Mucosa of descending colon (tissue), 3 donors: ENCODE data around the gene HSD17B2. TPM values are rescaled to one million over a fixed set of nuclear protein-coding genes. Genes with fewer than 3 reads are reported as not detected.

Source experiments
- ATAC-seq: fragments of 200-7000 bp; cut with Tn5 transposase; one replicate; pipeline ENCODE4 v1.9.1; 2020; ENCODE audit warnings: mild to moderate bottlenecking, moderate library complexity
- DNase-seq, 3 donors: peaks; one replicate each; pipeline ENCODE4 v3.0.0-alpha.2; 2020
- H3K36me3 ChIP-seq: fragments of 200-600 bp; one replicate; pipeline ENCODE4 v1.8.0; 2021; ENCODE audit warnings: low read depth, mild to moderate bottlenecking
- H3K4me1 ChIP-seq: fragments of 200-600 bp; one replicate; pipeline ENCODE4 v1.8.0; 2021; ENCODE audit warnings: low read depth, mild to moderate bottlenecking
- H3K4me3 ChIP-seq: fragments of 200-600 bp; one replicate; pipeline ENCODE4 v1.8.0; 2021; ENCODE audit warnings: mild to moderate bottlenecking
- H3K9me3 ChIP-seq: fragments of 200-600 bp; one replicate; pipeline ENCODE4 v1.8.0; 2021; ENCODE audit warnings: mild to moderate bottlenecking
- CTCF ChIP-seq: fragments of 200-600 bp; IDR thresholded peaks from one replicate; pipeline ENCODE4 v1.8.0; 2022; ENCODE audit warnings: antibody characterized with exemption, mild to moderate bottlenecking
- intact Hi-C, 2 donors: fragments of 100-400 bp; cut with DNase I in 1 of 2; cut with micrococcal nuclease in 1 of 2; formaldehyde crosslinking; loops; one replicate each; pipeline versions ENCODE4 v1.11.0 to v1.11.1; 2022; cut with DNase I, micrococcal nuclease
- total RNA-seq, 3 donors: library from RNA; stranded (reverse); fragmentation: NEBNext Ultra II Directional in 2 of 3; extraction: Animal tissue kit (Norgen Biotek cat#: 25700) in 2 of 3; gene quantifications; one replicate each; pipeline versions ENCODE4 v1.2.1 to v1.2.4, GENCODE V29; 2021 to 2023
- donor health status: DM: no; HTN: no; CAD: no; lungs with moderate emphysema.
- donor health status: DM: no; HTN: no; CAD: no.
- donor health status: DM: no; HTN: yes; CAD: no.

HSD17B2 gene
- total RNA-seq, 3 donors from 2014 or later: 38.6 to 211 (median 45.5) TPM

GRCh38 chr16:82061861-82062525 lies 26.9 kb downstream of the HSD17B2 start:
- Histone ChIP-seq H3K4me3 (no peak overlapping the region), H3K36me3 (no peaks in the 10 kb centered on the region), H3K4me1 (peaks cover 21% of the 10 kb centered on the region), H3K9me3 (no peaks in the 10 kb centered on the region)
- intact Hi-C loops: no loop called here
- ATAC-seq (no peak), DNase-seq (no peak)
- TF ChIP-seq CTCF: peak; percentile 18

GRCh38 chr16:82062645-82063058 lies 27.6 kb downstream of the HSD17B2 start:
- intact Hi-C loops: no loop called here
- Histone ChIP-seq H3K4me3 (no peak overlapping the region), H3K9me3 (no peaks in the 10 kb centered on the region), H3K36me3 (no peaks in the 10 kb centered on the region), H3K4me1 (peaks cover 21% of the 10 kb centered on the region)
- DNase-seq (no peak), ATAC-seq (no peak)
- no peak for TF ChIP-seq CTCF

- H3K4me3 ChIP-seq: no peak overlapping the region
- ATAC-seq (no peak), DNase-seq (no peak)
- intact Hi-C loops: no loop called here
- TF ChIP-seq CTCF: no peak
- no peaks in the 10 kb centered on the region for H3K9me3 ChIP-seq
- peaks cover 21% of the 10 kb centered on the region for H3K4me1 ChIP-seq
- H3K36me3 ChIP-seq: no peaks in the 10 kb centered on the region
Observed at GRCh38 chr16:82063456-82064082, 28.5 kb downstream of the HSD17B2 start.

- no peak for TF ChIP-seq CTCF
- Histone ChIP-seq H3K9me3 (no peaks in the 10 kb centered on the region), H3K4me1 (peaks cover under 1% of the 10 kb centered on the region), H3K4me3 (no peak overlapping the region), H3K36me3 (no peaks in the 10 kb centered on the region)
- DNase-seq (no peak), ATAC-seq (peak; percentile 64)
- intact Hi-C loops: no loop called here
Observed at GRCh38 chr16:82067042-82067803, 32.2 kb downstream of the HSD17B2 start.

GRCh38 chr16:82067804-82068325 lies 32.8 kb downstream of the HSD17B2 start:
- Histone ChIP-seq H3K4me1 (no peaks in the 10 kb centered on the region), H3K4me3 (no peak overlapping the region), H3K36me3 (no peaks in the 10 kb centered on the region), H3K9me3 (no peaks in the 10 kb centered on the region)
- DNase-seq (peak in 1 of 3 donors; percentile 25), ATAC-seq (no peak)
- TF ChIP-seq CTCF: no peak
- intact Hi-C loops: no loop called here
